DND-41 (cell line): ENCODE data around the gene NPW.

ENCODE experiments used
- ATAC-seq: fragments of 200-7000 bp; cut with Tn5 transposase; 3 replicates; pipeline ENCODE4 v1.9.1; 2021; ENCODE audit warnings: low read depth; ENCODE audit not compliant: insufficient read depth
- DNase-seq: peaks from one replicate; pipeline ENCODE4 v3.0.0-alpha.2; 2020
- H2AFZ ChIP-seq: 2 replicates; pipeline ENCODE4 v1.6.0; 2012; ENCODE audit warnings: low read depth, low read length
- H3K27ac ChIP-seq: 2 replicates; pipeline ENCODE4 v1.5.1; 2012; ENCODE audit warnings: low read length, inconsistent platforms
- H3K27me3 ChIP-seq: fragments of 200-600 bp; sonication (generic); 2 replicates; pipeline ENCODE4 v1.6.0; 2012; ENCODE audit warnings: low read length, mild to moderate bottlenecking, inconsistent platforms; ENCODE audit not compliant: insufficient read depth, poor library complexity
- H3K36me3 ChIP-seq: 2 replicates; pipeline ENCODE4 v1.5.1; 2012; ENCODE audit warnings: low read length, inconsistent platforms; ENCODE audit not compliant: insufficient read depth
- H3K4me1 ChIP-seq: 2 replicates; pipeline ENCODE4 v1.5.1; 2012; ENCODE audit warnings: mild to moderate bottlenecking, low read length; ENCODE audit not compliant: insufficient read depth
- H3K4me2 ChIP-seq: 2 replicates; pipeline ENCODE4 v1.6.0; 2012; ENCODE audit warnings: mild to moderate bottlenecking, moderate library complexity, low read length, inconsistent platforms; ENCODE audit not compliant: insufficient read depth
- H3K4me3 ChIP-seq, 2 experiments: fragments of 200-600 bp in 1 of 2; shearing (Covaris generic) in 1 of 2; 2 replicates each; pipeline ENCODE4 v1.5.1; 2012 to 2016; ENCODE audit warnings: inconsistent platforms in 2 of 2, low read length in 2 of 2, mild to moderate bottlenecking in 2 of 2, low read depth in 1 of 2, moderate library complexity in 1 of 2
- H3K79me2 ChIP-seq: 2 replicates; pipeline ENCODE4 v1.6.0; 2012; ENCODE audit warnings: low read length, inconsistent platforms; ENCODE audit not compliant: insufficient read depth
- H3K9ac ChIP-seq: 2 replicates; pipeline ENCODE4 v1.6.0; 2012; ENCODE audit warnings: low read depth, mild to moderate bottlenecking, inconsistent platforms, low read length, moderate library complexity
- H3K9me3 ChIP-seq: 2 replicates; pipeline ENCODE4 v1.5.1; 2012; ENCODE audit warnings: low read length, moderate library complexity, mild to moderate bottlenecking, inconsistent platforms; ENCODE audit not compliant: insufficient read depth, severe bottlenecking
- H4K20me1 ChIP-seq: 2 replicates; pipeline ENCODE4 v1.6.0; 2012; ENCODE audit warnings: low read length; ENCODE audit not compliant: insufficient read depth
- EZH2 ChIP-seq: IDR thresholded peaks from 3 replicates; pipeline ENCODE4 v1.6.1; 2012; ENCODE audit warnings: borderline replicate concordance, low read depth, mild to moderate bottlenecking, moderate library complexity, low read length, inconsistent platforms; ENCODE audit not compliant: severe bottlenecking
- TF ChIP-seq, protein P1 (sequence below): IDR thresholded peaks from 2 replicates; pipeline ENCODE4 v1.5.1; 2012; ENCODE audit warnings: borderline replicate concordance, low read length, moderate library complexity, mild to moderate bottlenecking; ENCODE audit not compliant: poor library complexity, severe bottlenecking; ENCODE audit errors: extremely low read depth

NPW gene

DNA sequence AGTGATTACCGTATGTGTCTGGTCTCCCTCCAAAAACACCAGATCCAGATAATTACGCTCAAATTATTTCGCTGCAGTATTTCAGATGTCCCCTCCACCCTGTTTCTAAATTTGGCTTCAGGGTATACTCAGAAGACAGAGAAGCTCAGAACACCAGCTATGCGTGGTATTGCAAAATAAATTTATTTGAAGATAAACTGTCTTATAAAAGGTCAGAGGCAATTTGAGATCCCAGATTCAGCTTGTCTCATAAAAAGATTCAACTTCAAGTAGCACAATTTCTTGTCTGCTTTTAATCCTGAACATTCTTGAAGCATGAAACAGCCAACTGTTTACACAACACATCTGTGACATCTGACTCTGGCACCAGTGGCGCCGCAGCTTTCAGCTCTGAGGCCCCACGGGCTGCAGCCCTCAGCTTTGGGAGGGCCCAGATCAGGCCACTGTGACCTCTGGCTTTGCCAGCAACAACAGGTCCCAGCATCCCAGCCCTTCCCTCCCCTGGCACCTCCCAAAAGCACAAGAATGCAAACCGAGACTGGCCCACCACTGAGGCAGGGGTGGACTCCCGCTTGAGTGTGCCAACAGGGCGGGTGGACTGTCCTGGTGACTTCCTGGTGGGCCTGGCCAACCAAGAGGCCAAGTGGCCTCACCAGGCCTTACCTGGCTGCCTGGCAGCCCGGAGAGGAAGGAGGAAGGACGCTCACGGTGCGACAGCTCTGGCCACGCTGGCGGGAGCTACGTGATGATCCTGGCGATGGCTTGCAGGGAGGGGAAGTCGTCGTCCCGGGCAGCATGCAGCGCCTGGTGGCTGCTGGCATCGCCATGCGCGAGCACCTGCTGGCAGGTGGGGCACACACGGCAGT lies 21.9 kb upstream of the NPW start:
- Histone ChIP-seq H3K4me3 (no peak overlapping the region), H2AFZ (no peak overlapping the region), H4K20me1 (peaks cover 19% of the 10 kb centered on the region; the same call in 1 of the 2 replicates), H3K9ac (no peak overlapping the region), H3K4me2 (no peak overlapping the region), H3K9me3 (no peaks in the 10 kb centered on the region), H3K4me1 (no peaks in the 10 kb centered on the region), H3K36me3 (peaks cover 59% of the 10 kb centered on the region), H3K27me3 (no peaks in the 10 kb centered on the region), H3K27ac (no peak overlapping the region), H3K79me2 (no peaks in the 10 kb centered on the region)
- no peak for DNase-seq
- TF ChIP-seq EZH2: no peak
- TF ChIP-seq, protein P1, sequence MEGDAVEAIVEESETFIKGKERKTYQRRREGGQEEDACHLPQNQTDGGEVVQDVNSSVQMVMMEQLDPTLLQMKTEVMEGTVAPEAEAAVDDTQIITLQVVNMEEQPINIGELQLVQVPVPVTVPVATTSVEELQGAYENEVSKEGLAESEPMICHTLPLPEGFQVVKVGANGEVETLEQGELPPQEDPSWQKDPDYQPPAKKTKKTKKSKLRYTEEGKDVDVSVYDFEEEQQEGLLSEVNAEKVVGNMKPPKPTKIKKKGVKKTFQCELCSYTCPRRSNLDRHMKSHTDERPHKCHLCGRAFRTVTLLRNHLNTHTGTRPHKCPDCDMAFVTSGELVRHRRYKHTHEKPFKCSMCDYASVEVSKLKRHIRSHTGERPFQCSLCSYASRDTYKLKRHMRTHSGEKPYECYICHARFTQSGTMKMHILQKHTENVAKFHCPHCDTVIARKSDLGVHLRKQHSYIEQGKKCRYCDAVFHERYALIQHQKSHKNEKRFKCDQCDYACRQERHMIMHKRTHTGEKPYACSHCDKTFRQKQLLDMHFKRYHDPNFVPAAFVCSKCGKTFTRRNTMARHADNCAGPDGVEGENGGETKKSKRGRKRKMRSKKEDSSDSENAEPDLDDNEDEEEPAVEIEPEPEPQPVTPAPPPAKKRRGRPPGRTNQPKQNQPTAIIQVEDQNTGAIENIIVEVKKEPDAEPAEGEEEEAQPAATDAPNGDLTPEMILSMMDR: no peak
- ATAC-seq: no peak

DNA sequence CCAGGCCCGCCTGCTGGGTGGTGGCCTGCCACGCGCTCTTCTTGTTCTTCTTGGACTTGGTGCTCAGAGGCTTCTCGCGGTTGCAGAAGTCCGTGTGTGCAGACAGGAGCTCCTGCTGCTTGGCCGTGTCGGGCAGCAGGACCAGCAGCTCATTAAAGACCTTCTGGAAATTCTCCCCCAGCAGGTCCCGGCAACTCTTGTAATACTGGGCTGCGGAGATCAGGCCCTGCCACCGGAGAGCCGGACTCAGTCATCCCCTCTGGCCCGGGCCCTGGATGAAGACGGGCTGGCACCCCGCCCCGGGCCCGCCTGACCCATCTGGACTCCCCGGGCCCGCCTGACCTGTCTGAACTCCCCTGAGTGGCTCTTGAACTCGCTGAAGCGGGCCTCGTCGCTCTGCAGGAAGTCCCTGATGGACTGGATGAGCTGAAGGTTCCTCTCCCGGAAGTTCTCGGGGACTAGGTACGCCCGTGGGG lies 21.2 kb upstream of the NPW start:
- Histone ChIP-seq H3K4me1 (no peaks in the 10 kb centered on the region), H3K27me3 (no peaks in the 10 kb centered on the region), H3K9ac (no peak overlapping the region), H3K4me2 (no peak overlapping the region), H3K4me3 (no peak overlapping the region), H3K36me3 (peaks cover 66% of the 10 kb centered on the region), H3K9me3 (no peaks in the 10 kb centered on the region), H3K27ac (no peak overlapping the region), H4K20me1 (peaks cover 25% of the 10 kb centered on the region; the same call in 1 of the 2 replicates), H3K79me2 (peaks cover 2% of the 10 kb centered on the region; the same call in 1 of the 2 replicates), H2AFZ (no peak overlapping the region)
- no peak for ATAC-seq
- no peak for DNase-seq
- TF ChIP-seq, protein P1: no peak
- no peak for TF ChIP-seq EZH2

DNA sequence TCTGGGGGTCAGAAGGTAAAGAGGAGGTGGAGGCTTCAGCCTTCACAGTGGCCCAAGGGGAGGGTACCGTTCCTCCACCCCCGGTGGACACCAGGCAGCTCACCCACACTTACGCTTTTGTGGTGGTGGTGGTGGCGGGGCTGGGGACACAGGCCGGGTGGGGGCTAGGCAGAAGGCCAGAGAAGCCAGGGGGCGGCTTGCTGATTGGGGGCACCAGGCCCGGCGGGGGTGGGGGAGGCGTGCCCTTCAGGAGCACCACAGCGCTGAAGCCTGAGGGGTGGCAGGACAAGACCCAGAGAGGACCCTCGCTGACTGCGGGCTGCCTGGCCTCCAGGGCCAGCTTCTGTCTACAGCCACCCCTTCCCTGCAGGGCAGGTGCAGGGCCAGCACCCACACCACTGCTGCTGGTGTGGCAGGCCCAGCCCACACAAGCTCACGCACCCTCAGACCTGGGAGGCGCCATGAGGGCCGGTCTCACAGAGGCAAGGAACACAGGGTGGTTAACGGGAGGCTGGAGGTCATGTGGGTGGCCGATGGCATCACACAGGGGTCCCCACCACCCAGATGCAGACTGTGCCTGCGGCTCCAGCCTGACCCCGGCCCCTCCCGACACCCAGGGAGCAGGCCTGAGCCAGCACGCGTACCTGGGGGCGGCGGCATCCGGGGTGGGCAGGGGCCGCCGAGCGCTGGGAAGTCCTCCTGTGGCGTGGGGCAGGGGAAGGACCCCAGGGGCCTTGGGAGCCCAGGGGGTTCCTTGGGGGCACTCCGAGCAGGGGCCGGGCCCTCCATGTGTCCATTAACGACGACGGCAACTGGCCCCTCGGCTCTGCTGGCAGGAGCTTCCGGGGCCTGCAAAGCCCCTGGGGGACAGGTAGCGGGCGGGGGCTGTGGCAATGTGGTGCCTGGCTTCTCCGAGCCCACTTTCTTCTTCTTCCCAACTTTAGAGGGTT lies 20.5 kb upstream of the NPW start:
- H3K4me3 ChIP-seq: no peak overlapping the region
- no peaks in the 10 kb centered on the region for H3K27me3 ChIP-seq
- peaks cover 9% of the 10 kb centered on the region for H3K79me2 ChIP-seq
- H2AFZ ChIP-seq: no peak overlapping the region
- peaks cover 33% of the 10 kb centered on the region for H4K20me1 ChIP-seq
- no peaks in the 10 kb centered on the region for H3K9me3 ChIP-seq
- H3K4me1 ChIP-seq: no peaks in the 10 kb centered on the region
- H3K36me3 ChIP-seq: peaks cover 73% of the 10 kb centered on the region
- DNase-seq (no peak), ATAC-seq (no peak)
- no peak overlapping the region for H3K9ac ChIP-seq
- H3K27ac ChIP-seq: no peak overlapping the region
- H3K4me2 ChIP-seq: no peak overlapping the region
- TF ChIP-seq EZH2: no peak
- TF ChIP-seq, protein P1: no peak
